RWPE2 (cell line): ENCODE measurements around the gene IL5RA.

Source experiments
- ATAC-seq: fragments of 200-7000 bp; cut with Tn5 transposase; 3 replicates; pipeline ENCODE4 v1.9.1; 2021; ENCODE audit warnings: low read depth
- DNase-seq: peaks from one replicate; pipeline ENCODE4 v3.0.0-alpha.2; 2020; ENCODE audit warnings: low spot score
- H3K27ac ChIP-seq: fragments of 450-650 bp; 2 replicates; pipeline ENCODE4 v1.5.1; 2017; ENCODE audit warnings: mild to moderate bottlenecking; ENCODE audit not compliant: poor library complexity, severe bottlenecking
- H3K27me3 ChIP-seq: fragments of 250-450 bp; sonication (Bioruptor Pico); 2 replicates; pipeline ENCODE4 v1.5.1; 2021; ENCODE audit warnings: mild to moderate bottlenecking, moderate library complexity; ENCODE audit not compliant: insufficient read depth, poor library complexity, severe bottlenecking
- H3K36me3 ChIP-seq: fragments of 250-450 bp; sonication (Bioruptor Pico); 2 replicates; pipeline ENCODE4 v1.5.1; 2020; ENCODE audit warnings: low read depth, mild to moderate bottlenecking, moderate library complexity
- H3K4me1 ChIP-seq: fragments of 250-450 bp; sonication (Bioruptor Pico); 2 replicates; pipeline ENCODE4 v1.5.1; 2021; ENCODE audit warnings: mild to moderate bottlenecking, moderate library complexity; ENCODE audit not compliant: insufficient read depth, poor library complexity, severe bottlenecking
- H3K4me3 ChIP-seq: fragments of 250-450 bp; sonication (Bioruptor Pico); 2 replicates; pipeline ENCODE4 v1.5.1; 2021; ENCODE audit warnings: mild to moderate bottlenecking, moderate library complexity; ENCODE audit not compliant: severe bottlenecking
- H3K9me3 ChIP-seq: fragments of 250-450 bp; sonication (Bioruptor Pico); 2 replicates; pipeline ENCODE4 v1.5.1; 2021; ENCODE audit warnings: mild to moderate bottlenecking, moderate library complexity; ENCODE audit not compliant: severe bottlenecking
- TF ChIP-seq, protein P1 (sequence below): fragments of 450-650 bp; IDR thresholded peaks from one replicate; pipeline ENCODE4 v1.5.1; 2017; ENCODE audit warnings: mild to moderate bottlenecking, moderate library complexity; ENCODE audit not compliant: poor library complexity, severe bottlenecking

The IL5RA gene

DNA sequence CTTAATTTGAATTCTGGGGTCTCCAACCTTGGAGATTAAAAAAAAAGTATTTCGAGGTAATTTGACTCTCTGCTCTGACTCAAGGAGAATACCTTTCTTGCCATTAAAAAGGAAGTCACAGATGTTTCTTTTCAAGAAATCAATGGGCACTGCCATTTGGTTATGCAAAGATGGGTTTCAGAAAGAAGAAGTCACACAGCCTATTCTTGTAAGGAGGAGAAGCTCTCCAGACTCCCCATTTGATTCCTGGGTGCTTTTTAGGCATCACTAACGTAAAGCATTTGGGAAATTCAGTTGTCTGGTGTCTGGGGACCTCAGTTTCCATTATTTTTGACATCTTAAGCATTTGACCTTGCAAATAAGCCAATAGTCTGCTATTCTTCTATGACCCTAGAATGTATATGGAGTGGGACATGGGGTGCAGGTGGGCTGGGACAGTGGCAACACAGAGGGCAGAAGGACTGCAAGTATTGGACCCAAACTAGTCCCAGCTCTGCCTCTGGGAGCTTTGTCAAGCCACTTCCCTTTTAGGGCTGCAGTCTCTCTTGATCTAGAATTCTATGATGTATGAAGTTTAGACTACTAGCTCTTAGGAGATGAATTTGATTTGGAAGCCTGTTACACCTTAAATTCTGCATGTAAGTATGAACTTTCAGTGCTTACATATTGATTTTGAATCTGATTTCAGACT, 27.8 kb downstream of the IL5RA start:
- no peaks in the 10 kb centered on the region for H3K27me3 ChIP-seq
- no peaks in the 10 kb centered on the region for H3K4me1 ChIP-seq
- TF ChIP-seq, protein P1, sequence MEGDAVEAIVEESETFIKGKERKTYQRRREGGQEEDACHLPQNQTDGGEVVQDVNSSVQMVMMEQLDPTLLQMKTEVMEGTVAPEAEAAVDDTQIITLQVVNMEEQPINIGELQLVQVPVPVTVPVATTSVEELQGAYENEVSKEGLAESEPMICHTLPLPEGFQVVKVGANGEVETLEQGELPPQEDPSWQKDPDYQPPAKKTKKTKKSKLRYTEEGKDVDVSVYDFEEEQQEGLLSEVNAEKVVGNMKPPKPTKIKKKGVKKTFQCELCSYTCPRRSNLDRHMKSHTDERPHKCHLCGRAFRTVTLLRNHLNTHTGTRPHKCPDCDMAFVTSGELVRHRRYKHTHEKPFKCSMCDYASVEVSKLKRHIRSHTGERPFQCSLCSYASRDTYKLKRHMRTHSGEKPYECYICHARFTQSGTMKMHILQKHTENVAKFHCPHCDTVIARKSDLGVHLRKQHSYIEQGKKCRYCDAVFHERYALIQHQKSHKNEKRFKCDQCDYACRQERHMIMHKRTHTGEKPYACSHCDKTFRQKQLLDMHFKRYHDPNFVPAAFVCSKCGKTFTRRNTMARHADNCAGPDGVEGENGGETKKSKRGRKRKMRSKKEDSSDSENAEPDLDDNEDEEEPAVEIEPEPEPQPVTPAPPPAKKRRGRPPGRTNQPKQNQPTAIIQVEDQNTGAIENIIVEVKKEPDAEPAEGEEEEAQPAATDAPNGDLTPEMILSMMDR, result no peak
- H3K27ac ChIP-seq, result no peak overlapping the region
- no peak overlapping the region for H3K4me3 ChIP-seq
- ATAC-seq (no peak), DNase-seq (no peak)
- H3K9me3 ChIP-seq, result no peaks in the 10 kb centered on the region
- H3K36me3 ChIP-seq, result no peaks in the 10 kb centered on the region

DNA sequence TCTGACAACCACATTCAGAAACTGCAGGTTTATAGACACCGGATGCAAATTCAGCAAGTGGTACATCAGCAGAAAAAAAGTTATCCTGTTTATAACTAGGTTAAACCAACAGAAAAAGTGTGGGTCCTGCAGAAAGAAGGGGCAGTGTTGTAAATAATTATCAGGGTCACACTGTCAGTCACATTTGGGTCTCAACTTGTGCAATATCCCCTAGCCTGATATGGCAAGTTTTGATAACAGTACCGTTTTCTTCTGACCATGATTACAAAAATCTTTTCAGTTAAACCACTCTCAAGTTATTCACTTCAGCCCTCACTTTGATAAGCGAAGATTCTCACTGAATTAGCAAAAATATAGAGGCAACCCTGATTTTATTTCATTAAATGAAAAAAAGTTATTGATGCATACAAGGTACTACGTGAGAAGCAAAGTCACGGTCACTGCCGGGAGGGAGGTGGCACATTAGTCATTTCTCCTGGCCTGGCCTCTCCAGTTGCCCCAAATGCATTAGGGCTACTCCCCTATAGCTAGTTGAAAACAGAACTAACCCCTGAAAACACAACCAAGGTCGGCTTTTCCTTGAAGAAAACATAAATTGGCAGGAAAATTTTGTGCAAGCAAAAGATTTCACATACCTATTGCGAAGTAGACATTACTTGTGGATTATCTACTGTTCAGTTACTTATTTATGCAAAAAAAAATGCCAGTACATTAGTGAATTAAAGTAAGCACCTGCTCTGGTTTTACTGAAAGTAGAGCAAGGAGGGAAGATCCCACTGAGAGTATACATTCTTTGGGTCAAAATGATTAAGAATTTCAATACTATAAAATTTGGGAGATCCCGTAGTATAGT, 28.6 kb downstream of the IL5RA start:
- ATAC-seq (no peak), DNase-seq (no peak)

GRCh38 chr3:3080309-3080708, 29.9 kb downstream of the IL5RA start:
- ATAC-seq (no peak), DNase-seq (no peak)
- TF ChIP-seq, protein P1, result no peak
- H3K27me3 ChIP-seq, result no peaks in the 10 kb centered on the region
- no peak overlapping the region for H3K27ac ChIP-seq
- no peaks in the 10 kb centered on the region for H3K4me1 ChIP-seq
- no peaks in the 10 kb centered on the region for H3K9me3 ChIP-seq
- H3K36me3 ChIP-seq, result no peaks in the 10 kb centered on the region
- no peak overlapping the region for H3K4me3 ChIP-seq

More for the DNA sequence above, 28.6 kb downstream of the IL5RA start:
- TF ChIP-seq, protein P1, result no peak
- no peaks in the 10 kb centered on the region for H3K36me3 ChIP-seq
- no peaks in the 10 kb centered on the region for H3K9me3 ChIP-seq
- no peak overlapping the region for H3K4me3 ChIP-seq
- H3K27ac ChIP-seq, result no peak overlapping the region
- H3K4me1 ChIP-seq, result no peaks in the 10 kb centered on the region
- no peaks in the 10 kb centered on the region for H3K27me3 ChIP-seq

GRCh38 chr3:3074551-3075257, 35.5 kb downstream of the IL5RA start:
- H3K27ac ChIP-seq, result no peak overlapping the region
- no peaks in the 10 kb centered on the region for H3K27me3 ChIP-seq
- H3K9me3 ChIP-seq, result no peaks in the 10 kb centered on the region
- no peak overlapping the region for H3K4me3 ChIP-seq
- TF ChIP-seq, protein P1, result no peak
- no peaks in the 10 kb centered on the region for H3K4me1 ChIP-seq
- H3K36me3 ChIP-seq, result no peaks in the 10 kb centered on the region
- no peak for ATAC-seq
- no peak for DNase-seq
